Liver (tissue), 3 donors: Measurements from ENCODE around the gene GULP1.
"Not testable (repeated sequence)": the region's sequence is repeated elsewhere in the genome, so short reads cannot be mapped to it uniquely, and the experiment has no call there.

Experiments used
- EGR1 ChIP-seq, 2 donors: IDR thresholded peaks; 2 replicates each; pipeline ENCODE4 v1.6.1; 2016 to 2018; ENCODE audit warnings: antibody characterized with exemption in 2 of 2, low read depth in 2 of 2
- FOXA1 ChIP-seq: IDR thresholded peaks from 2 replicates; pipeline ENCODE4 v1.6.1; 2016; ENCODE audit warnings: antibody characterized with exemption
- JUND ChIP-seq, 2 donors: IDR thresholded peaks; 2 replicates each; pipeline ENCODE4 v1.6.1; 2016; ENCODE audit warnings: antibody characterized with exemption in 2 of 2
- NR2F2 ChIP-seq: IDR thresholded peaks from 2 replicates; pipeline ENCODE4 v1.6.1; 2016; ENCODE audit warnings: antibody characterized with exemption
- RAD21 ChIP-seq, 2 donors: IDR thresholded peaks; 2 replicates each; pipeline ENCODE4 v1.6.1; 2016; ENCODE audit warnings: antibody characterized with exemption in 2 of 2, mild to moderate bottlenecking in 2 of 2
- TAF1 ChIP-seq: conservative IDR thresholded peaks from 2 replicates; pipeline ENCODE4 v1.6.1; 2016; ENCODE audit warnings: antibody characterized with exemption, mild to moderate bottlenecking
- TF ChIP-seq, protein P1 (sequence below): fragments of 150-350 bp; IDR thresholded peaks from 2 replicates; pipeline ENCODE4 v1.5.1; 2017; ENCODE audit warnings: improper control_type of control experiment, low read depth, low read length; ENCODE audit not compliant: missing input control
- TF ChIP-seq, protein P2 (sequence below): IDR thresholded peaks from 2 replicates; pipeline ENCODE4 v1.6.1; 2016; ENCODE audit warnings: antibody characterized with exemption
- TF ChIP-seq, protein P3 (sequence below): IDR thresholded peaks from 2 replicates; pipeline ENCODE4 v1.6.1; 2016; ENCODE audit warnings: antibody characterized with exemption, mild to moderate bottlenecking
- TF ChIP-seq, protein P4 (sequence below): IDR thresholded peaks from 2 replicates; pipeline ENCODE4 v1.6.1; 2016; ENCODE audit warnings: antibody characterized with exemption
- donor health status: healthy.
- donor health status: healthy.

DNA sequence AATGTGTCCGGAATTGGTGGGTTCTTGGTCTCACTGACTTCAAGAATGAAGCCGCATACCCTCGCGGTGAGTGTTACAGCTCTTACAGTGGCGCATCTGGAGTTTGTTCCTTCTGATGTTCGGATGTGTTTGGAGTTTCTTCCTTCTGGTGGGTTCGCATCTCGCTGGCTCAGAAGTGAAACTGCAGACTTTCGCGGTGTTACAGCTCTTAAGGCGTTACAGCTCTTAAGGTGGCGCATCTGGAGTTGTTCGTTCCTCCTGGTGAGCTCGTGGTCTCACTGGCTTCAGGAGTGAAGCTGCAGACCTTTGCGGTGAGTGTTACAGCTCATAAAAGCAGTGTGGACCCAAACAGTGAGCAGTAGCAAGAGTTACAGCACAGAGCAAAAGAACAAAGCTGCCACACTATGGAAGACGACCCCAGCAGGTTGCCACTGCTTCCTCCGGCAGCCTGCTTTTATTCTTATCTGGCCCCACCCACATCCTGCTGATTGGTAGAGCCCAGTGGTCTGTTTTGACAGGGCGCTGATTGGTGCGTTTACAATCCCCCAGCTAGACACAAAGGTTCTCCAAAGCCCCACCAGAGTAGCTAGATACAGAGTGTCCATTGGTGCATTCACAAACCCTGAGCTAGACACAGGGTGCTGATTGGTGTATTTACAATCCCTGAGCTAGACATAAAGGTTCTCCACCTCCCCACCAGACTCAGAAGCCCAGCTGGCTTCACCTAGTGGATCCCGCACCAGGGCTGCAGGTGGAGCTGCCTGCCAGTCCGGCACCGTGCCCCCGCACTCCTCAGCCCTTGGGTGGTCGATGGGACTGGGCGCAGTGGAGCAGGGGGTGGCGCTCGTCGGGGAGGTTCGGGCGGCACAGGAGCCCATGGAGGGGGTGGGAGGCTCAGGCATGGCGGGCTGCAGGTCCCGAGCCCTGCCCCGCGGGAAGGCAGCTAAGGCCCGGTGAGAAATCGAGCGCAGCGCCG, 314.2 kb downstream of the GULP1 start:
- TF ChIP-seq, protein P1, sequence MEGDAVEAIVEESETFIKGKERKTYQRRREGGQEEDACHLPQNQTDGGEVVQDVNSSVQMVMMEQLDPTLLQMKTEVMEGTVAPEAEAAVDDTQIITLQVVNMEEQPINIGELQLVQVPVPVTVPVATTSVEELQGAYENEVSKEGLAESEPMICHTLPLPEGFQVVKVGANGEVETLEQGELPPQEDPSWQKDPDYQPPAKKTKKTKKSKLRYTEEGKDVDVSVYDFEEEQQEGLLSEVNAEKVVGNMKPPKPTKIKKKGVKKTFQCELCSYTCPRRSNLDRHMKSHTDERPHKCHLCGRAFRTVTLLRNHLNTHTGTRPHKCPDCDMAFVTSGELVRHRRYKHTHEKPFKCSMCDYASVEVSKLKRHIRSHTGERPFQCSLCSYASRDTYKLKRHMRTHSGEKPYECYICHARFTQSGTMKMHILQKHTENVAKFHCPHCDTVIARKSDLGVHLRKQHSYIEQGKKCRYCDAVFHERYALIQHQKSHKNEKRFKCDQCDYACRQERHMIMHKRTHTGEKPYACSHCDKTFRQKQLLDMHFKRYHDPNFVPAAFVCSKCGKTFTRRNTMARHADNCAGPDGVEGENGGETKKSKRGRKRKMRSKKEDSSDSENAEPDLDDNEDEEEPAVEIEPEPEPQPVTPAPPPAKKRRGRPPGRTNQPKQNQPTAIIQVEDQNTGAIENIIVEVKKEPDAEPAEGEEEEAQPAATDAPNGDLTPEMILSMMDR: not testable (repeated sequence)
- TF ChIP-seq RAD21 (IDR thresholded peaks at IDR 0.05); FOXA1; EGR1 (IDR thresholded peaks at IDR 0.05; ENCODE audit: low read depth in 2 of 2); TAF1; NR2F2; JUND (IDR thresholded peaks at IDR 0.05): not testable (repeated sequence)
- TF ChIP-seq, protein P2, sequence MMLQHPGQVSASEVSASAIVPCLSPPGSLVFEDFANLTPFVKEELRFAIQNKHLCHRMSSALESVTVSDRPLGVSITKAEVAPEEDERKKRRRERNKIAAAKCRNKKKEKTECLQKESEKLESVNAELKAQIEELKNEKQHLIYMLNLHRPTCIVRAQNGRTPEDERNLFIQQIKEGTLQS: not testable (repeated sequence)
- TF ChIP-seq, protein P3, sequence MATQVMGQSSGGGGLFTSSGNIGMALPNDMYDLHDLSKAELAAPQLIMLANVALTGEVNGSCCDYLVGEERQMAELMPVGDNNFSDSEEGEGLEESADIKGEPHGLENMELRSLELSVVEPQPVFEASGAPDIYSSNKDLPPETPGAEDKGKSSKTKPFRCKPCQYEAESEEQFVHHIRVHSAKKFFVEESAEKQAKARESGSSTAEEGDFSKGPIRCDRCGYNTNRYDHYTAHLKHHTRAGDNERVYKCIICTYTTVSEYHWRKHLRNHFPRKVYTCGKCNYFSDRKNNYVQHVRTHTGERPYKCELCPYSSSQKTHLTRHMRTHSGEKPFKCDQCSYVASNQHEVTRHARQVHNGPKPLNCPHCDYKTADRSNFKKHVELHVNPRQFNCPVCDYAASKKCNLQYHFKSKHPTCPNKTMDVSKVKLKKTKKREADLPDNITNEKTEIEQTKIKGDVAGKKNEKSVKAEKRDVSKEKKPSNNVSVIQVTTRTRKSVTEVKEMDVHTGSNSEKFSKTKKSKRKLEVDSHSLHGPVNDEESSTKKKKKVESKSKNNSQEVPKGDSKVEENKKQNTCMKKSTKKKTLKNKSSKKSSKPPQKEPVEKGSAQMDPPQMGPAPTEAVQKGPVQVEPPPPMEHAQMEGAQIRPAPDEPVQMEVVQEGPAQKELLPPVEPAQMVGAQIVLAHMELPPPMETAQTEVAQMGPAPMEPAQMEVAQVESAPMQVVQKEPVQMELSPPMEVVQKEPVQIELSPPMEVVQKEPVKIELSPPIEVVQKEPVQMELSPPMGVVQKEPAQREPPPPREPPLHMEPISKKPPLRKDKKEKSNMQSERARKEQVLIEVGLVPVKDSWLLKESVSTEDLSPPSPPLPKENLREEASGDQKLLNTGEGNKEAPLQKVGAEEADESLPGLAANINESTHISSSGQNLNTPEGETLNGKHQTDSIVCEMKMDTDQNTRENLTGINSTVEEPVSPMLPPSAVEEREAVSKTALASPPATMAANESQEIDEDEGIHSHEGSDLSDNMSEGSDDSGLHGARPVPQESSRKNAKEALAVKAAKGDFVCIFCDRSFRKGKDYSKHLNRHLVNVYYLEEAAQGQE: not testable (repeated sequence)
- TF ChIP-seq, protein P4, sequence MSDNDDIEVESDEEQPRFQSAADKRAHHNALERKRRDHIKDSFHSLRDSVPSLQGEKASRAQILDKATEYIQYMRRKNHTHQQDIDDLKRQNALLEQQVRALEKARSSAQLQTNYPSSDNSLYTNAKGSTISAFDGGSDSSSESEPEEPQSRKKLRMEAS: not testable (repeated sequence)
